H9 (cell line): Measurements from ENCODE around the gene TSPAN1. TPM values are rescaled to one million over a fixed set of nuclear protein-coding genes. Genes with fewer than 3 reads are reported as not detected.

ENCODE experiments used
- DNase-seq: peaks from one replicate; pipeline ENCODE4 v3.0.0-alpha.2; 2017
- H2AFZ ChIP-seq: one replicate; pipeline ENCODE4 v1.6.1; 2013; ENCODE audit warnings: mild to moderate bottlenecking, low read length, control low read depth, moderate library complexity
- H2AK5ac ChIP-seq: 2 replicates; pipeline ENCODE4 v1.6.1; 2013; ENCODE audit warnings: low read length, control low read depth, mixed read lengths; ENCODE audit not compliant: insufficient read length
- H2BK120ac ChIP-seq: one replicate; pipeline ENCODE4 v1.6.1; 2013; ENCODE audit warnings: low read depth, mild to moderate bottlenecking, low read length, control low read depth, inconsistent platforms; ENCODE audit not compliant: poor library complexity, severe bottlenecking
- H2BK12ac ChIP-seq: 2 replicates; pipeline ENCODE4 v1.6.1; 2013; ENCODE audit warnings: low read length, control low read depth, mixed read lengths, low read depth; ENCODE audit not compliant: insufficient read length
- H2BK15ac ChIP-seq: 2 replicates; pipeline ENCODE4 v1.6.1; 2013; ENCODE audit warnings: low read depth, low read length, control low read depth
- H2BK20ac ChIP-seq: one replicate; pipeline ENCODE4 v1.6.1; 2013; ENCODE audit warnings: low read depth, mild to moderate bottlenecking, low read length, control low read depth, inconsistent platforms; ENCODE audit not compliant: poor library complexity, severe bottlenecking
- H2BK5ac ChIP-seq: 2 replicates; pipeline ENCODE4 v1.6.1; 2013; ENCODE audit warnings: low read length, control low read depth, mixed read lengths; ENCODE audit not compliant: insufficient read length
- H3K14ac ChIP-seq: 2 replicates; pipeline ENCODE4 v1.6.1; 2013; ENCODE audit warnings: low read length, control low read depth; ENCODE audit not compliant: insufficient read depth
- H3K18ac ChIP-seq: 2 replicates; pipeline ENCODE4 v1.6.1; 2013; ENCODE audit warnings: low read depth, mild to moderate bottlenecking, mixed read lengths, low read length, control low read depth; ENCODE audit not compliant: insufficient read length
- H3K23ac ChIP-seq: 2 replicates; pipeline ENCODE4 v1.6.1; 2013; ENCODE audit warnings: low read length, control low read depth, mixed read lengths, low read depth; ENCODE audit not compliant: insufficient read length
- H3K23me2 ChIP-seq: 2 replicates; pipeline ENCODE4 v1.6.1; 2013; ENCODE audit warnings: low read depth, mild to moderate bottlenecking, mixed read lengths, low read length, control low read depth; ENCODE audit not compliant: insufficient read length, poor library complexity, severe bottlenecking
- H3K27ac ChIP-seq: 2 replicates; pipeline ENCODE4 v1.5.1; 2013; ENCODE audit warnings: low read length, control low read depth, mixed read lengths, low read depth; ENCODE audit not compliant: insufficient read length
- H3K27me3 ChIP-seq: 2 replicates; pipeline ENCODE4 v1.6.1; 2013; ENCODE audit warnings: low read length, control low read depth, inconsistent platforms; ENCODE audit not compliant: insufficient read depth
- H3K4ac ChIP-seq: 2 replicates; pipeline ENCODE4 v1.6.1; 2013; ENCODE audit warnings: low read depth, mild to moderate bottlenecking, control low read depth, inconsistent platforms, low read length, moderate library complexity
- H3K4me1 ChIP-seq: 2 replicates; pipeline ENCODE4 v1.6.1; 2013; ENCODE audit warnings: low read length, control low read depth, inconsistent platforms; ENCODE audit not compliant: insufficient read depth
- H3K4me2 ChIP-seq: 2 replicates; pipeline ENCODE4 v1.6.1; 2013; ENCODE audit warnings: low read length, control low read depth, mixed read lengths; ENCODE audit not compliant: insufficient read length, insufficient read depth
- H3K56ac ChIP-seq: 2 replicates; pipeline ENCODE4 v1.6.1; 2013; ENCODE audit warnings: low read depth, mild to moderate bottlenecking, mixed read lengths, low read length, control low read depth; ENCODE audit not compliant: insufficient read length
- H3K79me1 ChIP-seq: 2 replicates; pipeline ENCODE4 v1.6.1; 2013; ENCODE audit warnings: low read depth, mild to moderate bottlenecking, moderate library complexity, low read length, control low read depth, inconsistent platforms; ENCODE audit not compliant: insufficient read depth, poor library complexity, severe bottlenecking
- H3K79me2 ChIP-seq: 2 replicates; pipeline ENCODE4 v1.6.1; 2013; ENCODE audit warnings: low read length, control low read depth, inconsistent platforms; ENCODE audit not compliant: insufficient read depth
- H3K9ac ChIP-seq: 2 replicates; pipeline ENCODE4 v1.6.1; 2013; ENCODE audit warnings: low read length, control low read depth, mixed read lengths; ENCODE audit not compliant: insufficient read length; ENCODE audit errors: extremely low read depth
- H3K9me3 ChIP-seq: one replicate; pipeline ENCODE4 v1.6.1; 2013; ENCODE audit warnings: low read depth, low read length, inconsistent platforms; ENCODE audit not compliant: control insufficient read depth
- H3T11ph ChIP-seq: one replicate; pipeline ENCODE4 v1.6.1; 2013; ENCODE audit warnings: mild to moderate bottlenecking, low read length, control low read depth, inconsistent platforms
- H4K20me1 ChIP-seq: one replicate; pipeline ENCODE4 v1.6.1; 2013; ENCODE audit not compliant: control insufficient read depth, insufficient read length, insufficient read depth
- H4K5ac ChIP-seq: 2 replicates; pipeline ENCODE4 v1.6.1; 2013; ENCODE audit warnings: low read depth, mild to moderate bottlenecking, mixed read lengths, low read length, control low read depth; ENCODE audit not compliant: insufficient read length
- H4K8ac ChIP-seq: replicated peaks from 2 replicates; pipeline ENCODE4 v1.6.1; 2013; ENCODE audit warnings: low read length, control low read depth, mixed read lengths, low read depth; ENCODE audit not compliant: insufficient read length
- H4K91ac ChIP-seq: 2 replicates; pipeline ENCODE4 v1.6.1; 2013; ENCODE audit warnings: low read depth, mild to moderate bottlenecking, moderate library complexity, mixed read lengths, low read length, control low read depth; ENCODE audit not compliant: insufficient read length
- H3K27ac Mint-ChIP-seq, 3 experiments: 2 replicates in 2 of 3; 3 replicates in 1 of 3; pipeline ENCODE4 v1.8.0; 2020 to 2021; ENCODE audit warnings: mixed read lengths in 3 of 3, mild to moderate bottlenecking in 1 of 3, moderate library complexity in 1 of 3
- H3K27me3 Mint-ChIP-seq: 2 replicates; pipeline ENCODE4 v1.8.0; 2021; ENCODE audit warnings: low read depth, mild to moderate bottlenecking, moderate library complexity, mixed read lengths
- H3K36me3 Mint-ChIP-seq, 3 experiments: 2 replicates in 2 of 3; 3 replicates in 1 of 3; pipeline ENCODE4 v1.8.0; 2020 to 2021; ENCODE audit warnings: low read depth in 3 of 3, mixed read lengths in 3 of 3; ENCODE audit not compliant: insufficient read depth in 1 of 3
- H3K4me1 Mint-ChIP-seq, 2 experiments: 2 replicates each; pipeline ENCODE4 v1.8.0; 2020; ENCODE audit warnings: mixed read lengths in 2 of 2
- H3K4me3 Mint-ChIP-seq, 2 experiments: 2 replicates in 1 of 2; 3 replicates in 1 of 2; pipeline ENCODE4 v1.8.0; 2020 to 2021; ENCODE audit warnings: mild to moderate bottlenecking in 2 of 2, mixed read lengths in 2 of 2, moderate library complexity in 1 of 2
- H3K9me3 Mint-ChIP-seq, 2 experiments: 2 replicates in 1 of 2; 3 replicates in 1 of 2; pipeline ENCODE4 v1.8.0; 2020; ENCODE audit warnings: mild to moderate bottlenecking in 2 of 2, mixed read lengths in 2 of 2, moderate library complexity in 1 of 2
- WGBS: extraction: QIAGEN DNeasy Blood & Tissue Kit; methylation state at CpG from one replicate; pipeline ENCODE4 v1.1.7; 2013; ENCODE audit warnings: missing lambda C conversion rate, low lambda C conversion rate, mixed read lengths; ENCODE audit not compliant: insufficient read length; ENCODE audit errors: extremely low coverage; 5-methylcytosine and 5-hydroxymethylcytosine counted together
- total RNA-seq: library from RNA; stranded (reverse); gene quantifications from 2 replicates; pipeline ENCODE4 v1.2.1, GENCODE V29; 2021
- TF ChIP-seq, protein P1 (sequence below): fragments of 200-600 bp; sonication (generic); conservative IDR thresholded peaks from 3 replicates; pipeline ENCODE4 v1.8.0; 2021; ENCODE audit warnings: antibody characterized with exemption, mild to moderate bottlenecking

Gene TSPAN1
- total RNA-seq, 1 experiment from 2014 or later: not detected

DNA sequence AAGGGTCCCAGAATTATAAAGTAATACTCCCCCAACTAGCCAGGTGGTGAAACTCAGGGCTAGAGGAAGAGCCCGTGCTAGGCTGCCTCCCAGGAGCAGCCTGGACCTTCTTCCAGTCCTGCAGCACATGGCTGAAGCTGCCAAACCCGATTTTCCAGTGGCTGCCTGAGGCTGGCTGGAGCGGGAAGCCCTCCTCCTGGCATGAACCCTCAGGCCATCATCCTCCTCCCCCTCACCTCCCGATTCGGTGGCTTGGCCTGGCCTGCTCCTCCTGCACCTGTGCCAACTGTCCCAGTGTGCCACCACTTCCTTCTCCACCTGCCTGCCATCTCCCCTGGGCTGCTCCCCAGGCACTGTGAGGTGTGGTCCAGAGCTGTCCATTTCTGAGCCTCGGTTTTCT, 3.0 kb upstream of the TSPAN1 start:
- no peak overlapping the region for H2BK120ac ChIP-seq
- no peak overlapping the region for H3T11ph ChIP-seq
- no peak overlapping the region for H3K14ac ChIP-seq
- H3K4me2 ChIP-seq: no peak overlapping the region
- H3K36me3 Mint-ChIP-seq: no peaks in the 10 kb centered on the region; a peak in 1 of 7 replicates
- H3K23me2 ChIP-seq: no peaks in the 10 kb centered on the region
- no peak overlapping the region for H3K9ac ChIP-seq
- H3K79me2 ChIP-seq: no peaks in the 10 kb centered on the region
- peaks cover 41% of the 10 kb centered on the region for H3K27me3 Mint-ChIP-seq
- H4K91ac ChIP-seq: no peak overlapping the region
- H3K4ac ChIP-seq: no peak overlapping the region
- H3K79me1 ChIP-seq: no peaks in the 10 kb centered on the region
- H2BK5ac ChIP-seq: no peak overlapping the region
- H2BK15ac ChIP-seq: no peak overlapping the region
- H3K27ac Mint-ChIP-seq: peak overlapping the region in 1 of 3 experiments; percentile 63; a peak in 2 of 7 replicates
- H2BK12ac ChIP-seq: no peak overlapping the region
- no peak overlapping the region for H3K27ac ChIP-seq
- H3K9me3 ChIP-seq: no peaks in the 10 kb centered on the region
- peaks cover 9 to 20% of the 10 kb centered on the region in 2 experiments for H3K4me1 Mint-ChIP-seq
- H3K18ac ChIP-seq: no peak overlapping the region
- H2AFZ ChIP-seq: no peak overlapping the region
- no CpG with 5 or more reads among the region's 6 CpGs for WGBS
- H4K8ac ChIP-seq: no peak overlapping the region
- peaks cover 12% of the 10 kb centered on the region; the same call in 1 of the 2 replicates for H3K4me1 ChIP-seq
- no peak overlapping the region for H2BK20ac ChIP-seq
- peak; percentile 68 for DNase-seq
- H2AK5ac ChIP-seq: no peak overlapping the region
- no peaks in the 10 kb centered on the region for H4K20me1 ChIP-seq
- TF ChIP-seq, protein P1, sequence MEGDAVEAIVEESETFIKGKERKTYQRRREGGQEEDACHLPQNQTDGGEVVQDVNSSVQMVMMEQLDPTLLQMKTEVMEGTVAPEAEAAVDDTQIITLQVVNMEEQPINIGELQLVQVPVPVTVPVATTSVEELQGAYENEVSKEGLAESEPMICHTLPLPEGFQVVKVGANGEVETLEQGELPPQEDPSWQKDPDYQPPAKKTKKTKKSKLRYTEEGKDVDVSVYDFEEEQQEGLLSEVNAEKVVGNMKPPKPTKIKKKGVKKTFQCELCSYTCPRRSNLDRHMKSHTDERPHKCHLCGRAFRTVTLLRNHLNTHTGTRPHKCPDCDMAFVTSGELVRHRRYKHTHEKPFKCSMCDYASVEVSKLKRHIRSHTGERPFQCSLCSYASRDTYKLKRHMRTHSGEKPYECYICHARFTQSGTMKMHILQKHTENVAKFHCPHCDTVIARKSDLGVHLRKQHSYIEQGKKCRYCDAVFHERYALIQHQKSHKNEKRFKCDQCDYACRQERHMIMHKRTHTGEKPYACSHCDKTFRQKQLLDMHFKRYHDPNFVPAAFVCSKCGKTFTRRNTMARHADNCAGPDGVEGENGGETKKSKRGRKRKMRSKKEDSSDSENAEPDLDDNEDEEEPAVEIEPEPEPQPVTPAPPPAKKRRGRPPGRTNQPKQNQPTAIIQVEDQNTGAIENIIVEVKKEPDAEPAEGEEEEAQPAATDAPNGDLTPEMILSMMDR: no peak
- H3K9me3 Mint-ChIP-seq: no peaks in the 10 kb centered on the region; a peak in 1 of 5 replicates
- no peak overlapping the region for H3K56ac ChIP-seq
- no peaks in the 10 kb centered on the region; the same call in 1 of the 2 replicates for H3K27me3 ChIP-seq
- no peak overlapping the region for H3K4me3 Mint-ChIP-seq
- no peak overlapping the region for H3K23ac ChIP-seq
- no peak overlapping the region for H4K5ac ChIP-seq
